CD1c-positive myeloid dendritic cell (primary cell): ENCODE data around the gene CPTP.
"Not testable (repeated sequence)": the region's sequence is repeated elsewhere in the genome, so short reads cannot be mapped to it uniquely, and the experiment has no call there.

Experiments
- DNase-seq: peaks from one replicate; pipeline ENCODE4 v3.0.0-alpha.2; 2016; ENCODE audit errors: extremely low spot score

CPTP gene

GRCh38 chr1:1365875-1366698 lies 41.5 kb downstream of the CPTP start:
- no peak for DNase-seq

GRCh38 chr1:1366699-1367066 lies 42.1 kb downstream of the CPTP start:
- DNase-seq = no peak

GRCh38 chr1:1367315-1367714 lies 42.7 kb downstream of the CPTP start:
- no peak for DNase-seq

- not testable (repeated sequence) for DNase-seq
These were observed 45.5 kb downstream of the CPTP start for GRCh38 chr1:1370094-1370493.

- no peak for DNase-seq
These were observed 46.2 kb downstream of the CPTP start for GRCh38 chr1:1370771-1371300.

GRCh38 chr1:1371364-1371745 lies 46.8 kb downstream of the CPTP start:
- DNase-seq = no peak

GRCh38 chr1:1371746-1372711 lies 47.4 kb downstream of the CPTP start:
- peak; percentile 69 for DNase-seq

GRCh38 chr1:1373051-1373814 lies 48.6 kb downstream of the CPTP start:
- no peak for DNase-seq

- DNase-seq = no peak
These were observed 49.4 kb downstream of the CPTP start for GRCh38 chr1:1373815-1374588.

GRCh38 chr1:1374589-1374928 lies 50.0 kb downstream of the CPTP start:
- no peak for DNase-seq

- DNase-seq = peak; percentile 100
These were observed 50.5 kb downstream of the CPTP start, which contains the start of gene AURKAIP1 for GRCh38 chr1:1374929-1375662. TSS of gene AURKAIP1 (minus strand) at chr1:1375207. CDS start at chr1:1374756, 451 bp downstream.

GRCh38 chr1:1376551-1377226 lies 52.1 kb downstream of the CPTP start:
- no peak for DNase-seq

GRCh38 chr1:1377540-1378205 lies 53.1 kb downstream of the CPTP start:
- DNase-seq = no peak
